H9 (cell line): ENCODE results near the gene TMC6. TPM values are rescaled to one million over a fixed set of nuclear protein-coding genes. Genes with fewer than 3 reads are reported as not detected.

ENCODE experiments used
- DNase-seq: peaks from one replicate; pipeline ENCODE4 v3.0.0-alpha.2; 2017
- H2AFZ ChIP-seq: one replicate; pipeline ENCODE4 v1.6.1; 2013; ENCODE audit warnings: mild to moderate bottlenecking, low read length, control low read depth, moderate library complexity
- H2AK5ac ChIP-seq: 2 replicates; pipeline ENCODE4 v1.6.1; 2013; ENCODE audit warnings: low read length, control low read depth, mixed read lengths; ENCODE audit not compliant: insufficient read length
- H2BK120ac ChIP-seq: one replicate; pipeline ENCODE4 v1.6.1; 2013; ENCODE audit warnings: low read depth, mild to moderate bottlenecking, low read length, control low read depth, inconsistent platforms; ENCODE audit not compliant: poor library complexity, severe bottlenecking
- H2BK12ac ChIP-seq: 2 replicates; pipeline ENCODE4 v1.6.1; 2013; ENCODE audit warnings: low read length, control low read depth, mixed read lengths, low read depth; ENCODE audit not compliant: insufficient read length
- H2BK15ac ChIP-seq: 2 replicates; pipeline ENCODE4 v1.6.1; 2013; ENCODE audit warnings: low read depth, low read length, control low read depth
- H2BK20ac ChIP-seq: one replicate; pipeline ENCODE4 v1.6.1; 2013; ENCODE audit warnings: low read depth, mild to moderate bottlenecking, low read length, control low read depth, inconsistent platforms; ENCODE audit not compliant: poor library complexity, severe bottlenecking
- H2BK5ac ChIP-seq: 2 replicates; pipeline ENCODE4 v1.6.1; 2013; ENCODE audit warnings: low read length, control low read depth, mixed read lengths; ENCODE audit not compliant: insufficient read length
- H3K14ac ChIP-seq: 2 replicates; pipeline ENCODE4 v1.6.1; 2013; ENCODE audit warnings: low read length, control low read depth; ENCODE audit not compliant: insufficient read depth
- H3K18ac ChIP-seq: 2 replicates; pipeline ENCODE4 v1.6.1; 2013; ENCODE audit warnings: low read depth, mild to moderate bottlenecking, mixed read lengths, low read length, control low read depth; ENCODE audit not compliant: insufficient read length
- H3K23ac ChIP-seq: 2 replicates; pipeline ENCODE4 v1.6.1; 2013; ENCODE audit warnings: low read length, control low read depth, mixed read lengths, low read depth; ENCODE audit not compliant: insufficient read length
- H3K23me2 ChIP-seq: 2 replicates; pipeline ENCODE4 v1.6.1; 2013; ENCODE audit warnings: low read depth, mild to moderate bottlenecking, mixed read lengths, low read length, control low read depth; ENCODE audit not compliant: insufficient read length, poor library complexity, severe bottlenecking
- H3K27ac ChIP-seq: 2 replicates; pipeline ENCODE4 v1.5.1; 2013; ENCODE audit warnings: low read length, control low read depth, mixed read lengths, low read depth; ENCODE audit not compliant: insufficient read length
- H3K27me3 ChIP-seq: 2 replicates; pipeline ENCODE4 v1.6.1; 2013; ENCODE audit warnings: low read length, control low read depth, inconsistent platforms; ENCODE audit not compliant: insufficient read depth
- H3K4ac ChIP-seq: 2 replicates; pipeline ENCODE4 v1.6.1; 2013; ENCODE audit warnings: low read depth, mild to moderate bottlenecking, control low read depth, inconsistent platforms, low read length, moderate library complexity
- H3K4me1 ChIP-seq: 2 replicates; pipeline ENCODE4 v1.6.1; 2013; ENCODE audit warnings: low read length, control low read depth, inconsistent platforms; ENCODE audit not compliant: insufficient read depth
- H3K4me2 ChIP-seq: 2 replicates; pipeline ENCODE4 v1.6.1; 2013; ENCODE audit warnings: low read length, control low read depth, mixed read lengths; ENCODE audit not compliant: insufficient read length, insufficient read depth
- H3K56ac ChIP-seq: 2 replicates; pipeline ENCODE4 v1.6.1; 2013; ENCODE audit warnings: low read depth, mild to moderate bottlenecking, mixed read lengths, low read length, control low read depth; ENCODE audit not compliant: insufficient read length
- H3K79me1 ChIP-seq: 2 replicates; pipeline ENCODE4 v1.6.1; 2013; ENCODE audit warnings: low read depth, mild to moderate bottlenecking, moderate library complexity, low read length, control low read depth, inconsistent platforms; ENCODE audit not compliant: insufficient read depth, poor library complexity, severe bottlenecking
- H3K79me2 ChIP-seq: 2 replicates; pipeline ENCODE4 v1.6.1; 2013; ENCODE audit warnings: low read length, control low read depth, inconsistent platforms; ENCODE audit not compliant: insufficient read depth
- H3K9ac ChIP-seq: 2 replicates; pipeline ENCODE4 v1.6.1; 2013; ENCODE audit warnings: low read length, control low read depth, mixed read lengths; ENCODE audit not compliant: insufficient read length; ENCODE audit errors: extremely low read depth
- H3K9me3 ChIP-seq: one replicate; pipeline ENCODE4 v1.6.1; 2013; ENCODE audit warnings: low read depth, low read length, inconsistent platforms; ENCODE audit not compliant: control insufficient read depth
- H3T11ph ChIP-seq: one replicate; pipeline ENCODE4 v1.6.1; 2013; ENCODE audit warnings: mild to moderate bottlenecking, low read length, control low read depth, inconsistent platforms
- H4K20me1 ChIP-seq: one replicate; pipeline ENCODE4 v1.6.1; 2013; ENCODE audit not compliant: control insufficient read depth, insufficient read length, insufficient read depth
- H4K5ac ChIP-seq: 2 replicates; pipeline ENCODE4 v1.6.1; 2013; ENCODE audit warnings: low read depth, mild to moderate bottlenecking, mixed read lengths, low read length, control low read depth; ENCODE audit not compliant: insufficient read length
- H4K8ac ChIP-seq: replicated peaks from 2 replicates; pipeline ENCODE4 v1.6.1; 2013; ENCODE audit warnings: low read length, control low read depth, mixed read lengths, low read depth; ENCODE audit not compliant: insufficient read length
- H4K91ac ChIP-seq: 2 replicates; pipeline ENCODE4 v1.6.1; 2013; ENCODE audit warnings: low read depth, mild to moderate bottlenecking, moderate library complexity, mixed read lengths, low read length, control low read depth; ENCODE audit not compliant: insufficient read length
- H3K27ac Mint-ChIP-seq, 3 experiments: 2 replicates in 2 of 3; 3 replicates in 1 of 3; pipeline ENCODE4 v1.8.0; 2020 to 2021; ENCODE audit warnings: mixed read lengths in 3 of 3, mild to moderate bottlenecking in 1 of 3, moderate library complexity in 1 of 3
- H3K27me3 Mint-ChIP-seq: 2 replicates; pipeline ENCODE4 v1.8.0; 2021; ENCODE audit warnings: low read depth, mild to moderate bottlenecking, moderate library complexity, mixed read lengths
- H3K36me3 Mint-ChIP-seq, 3 experiments: 2 replicates in 2 of 3; 3 replicates in 1 of 3; pipeline ENCODE4 v1.8.0; 2020 to 2021; ENCODE audit warnings: low read depth in 3 of 3, mixed read lengths in 3 of 3; ENCODE audit not compliant: insufficient read depth in 1 of 3
- H3K4me1 Mint-ChIP-seq, 2 experiments: 2 replicates each; pipeline ENCODE4 v1.8.0; 2020; ENCODE audit warnings: mixed read lengths in 2 of 2
- H3K4me3 Mint-ChIP-seq, 2 experiments: 2 replicates in 1 of 2; 3 replicates in 1 of 2; pipeline ENCODE4 v1.8.0; 2020 to 2021; ENCODE audit warnings: mild to moderate bottlenecking in 2 of 2, mixed read lengths in 2 of 2, moderate library complexity in 1 of 2
- H3K9me3 Mint-ChIP-seq, 2 experiments: 2 replicates in 1 of 2; 3 replicates in 1 of 2; pipeline ENCODE4 v1.8.0; 2020; ENCODE audit warnings: mild to moderate bottlenecking in 2 of 2, mixed read lengths in 2 of 2, moderate library complexity in 1 of 2
- CTCF ChIP-seq: fragments of 200-600 bp; sonication (generic); conservative IDR thresholded peaks from 3 replicates; pipeline ENCODE4 v1.8.0; 2021; ENCODE audit warnings: antibody characterized with exemption, mild to moderate bottlenecking
- WGBS: extraction: QIAGEN DNeasy Blood & Tissue Kit; methylation state at CpG from one replicate; pipeline ENCODE4 v1.1.7; 2013; ENCODE audit warnings: missing lambda C conversion rate, low lambda C conversion rate, mixed read lengths; ENCODE audit not compliant: insufficient read length; ENCODE audit errors: extremely low coverage; 5-methylcytosine and 5-hydroxymethylcytosine counted together
- total RNA-seq: library from RNA; stranded (reverse); gene quantifications from 2 replicates; pipeline ENCODE4 v1.2.1, GENCODE V29; 2021

Gene TMC6
- total RNA-seq, 1 experiment from 2014 or later, result 86.8 TPM

- Histone ChIP-seq H4K91ac (no peak overlapping the region), H4K20me1 (no peaks in the 10 kb centered on the region), H3K23ac (no peak overlapping the region), H3K79me1 (no peaks in the 10 kb centered on the region), H2AFZ (no peak overlapping the region), H3K18ac (no peak overlapping the region), H2BK20ac (no peak overlapping the region), H4K5ac (no peak overlapping the region), H2AK5ac (no peak overlapping the region), H3K4ac (no peak overlapping the region), H3K79me2 (no peaks in the 10 kb centered on the region), H3K27me3 (no peaks in the 10 kb centered on the region), H3T11ph (no peak overlapping the region), H3K23me2 (no peaks in the 10 kb centered on the region), H2BK120ac (no peak overlapping the region), H3K9ac (no peak overlapping the region), H4K8ac (no peak overlapping the region), H3K4me2 (no peak overlapping the region), H3K27ac (no peak overlapping the region), H3K14ac (no peak overlapping the region), H3K9me3 (no peaks in the 10 kb centered on the region), H2BK5ac (no peak overlapping the region), H3K4me1 (no peaks in the 10 kb centered on the region), H2BK15ac (no peak overlapping the region), H2BK12ac (no peak overlapping the region), H3K56ac (no peak overlapping the region)
- DNase-seq, result no peak
- no peak for TF ChIP-seq CTCF
- Mint-ChIP-seq H3K27me3 (no peaks in the 10 kb centered on the region), H3K27ac (no peak overlapping the region), H3K9me3 (no peaks in the 10 kb centered on the region), H3K4me1 (no peaks in the 10 kb centered on the region), H3K4me3 (no peak overlapping the region), H3K36me3 (peaks cover 2 to 17% (median 7%) of the 10 kb centered on the region in 3 experiments; a peak in 6 of 7 replicates)
- WGBS, result no CpG with 5 or more reads among the region's 2 CpGs
Observed at GRCh38 chr17:78062596-78062995, 66.0 kb downstream of the TMC6 start.

Other genes starting within 250 kb of the TMC6 start
- 24.7 and 25.7 TPM in 2 replicates for gene TNRC6C, start 170.1 kb downstream of the TMC6 start, total RNA-seq
- 1.0 and 1.9 TPM in 2 replicates for gene TMC8, start 2.0 kb upstream of the TMC6 start, total RNA-seq
- gene C17orf99, start 17.6 kb upstream of the TMC6 start, total RNA-seq, result not detected in 2 replicates
- gene SYNGR2, start 39.8 kb upstream of the TMC6 start, total RNA-seq, result 41.0 and 43.9 TPM in 2 replicates
- 95.8 and 98.7 TPM in 2 replicates for gene TK1, start 58.3 kb upstream of the TMC6 start, total RNA-seq
- 54.7 and 64.1 TPM in 2 replicates for gene AFMID, start 58.6 kb upstream of the TMC6 start, total RNA-seq
- 97.8 and 104 TPM in 2 replicates for gene BIRC5, start 85.5 kb upstream of the TMC6 start, total RNA-seq
- 0.13 and 0.28 TPM in 2 replicates for gene TMEM235, start 102.9 kb upstream of the TMC6 start, total RNA-seq
- gene SOCS3, start 231.3 kb upstream of the TMC6 start, total RNA-seq, result 9.5 and 9.6 TPM in 2 replicates
- 41.8 and 45.7 TPM in 2 replicates for gene PGS1, start 249.9 kb upstream of the TMC6 start, total RNA-seq